Measurements from ENCODE around the gene BBOX1. TPM values are rescaled to one million over a fixed set of nuclear protein-coding genes. Genes with fewer than 3 reads are reported as not detected.

BBOX1 gene
- total RNA-seq, 1 donor from 2014 or later: not detected

- H3K36me3 Mint-ChIP-seq: peaks cover 10% of the 10 kb centered on the region
- peaks cover 23% of the 10 kb centered on the region for H3K4me1 Mint-ChIP-seq
- peaks cover 23% of the 10 kb centered on the region for H3K9me3 Mint-ChIP-seq
- no peak overlapping the region for H3K27ac Mint-ChIP-seq
- DNase-seq (ENCODE audit: low spot score in 2 of 2, unreplicated experiment in 2 of 2): no peak
- no peak for TF ChIP-seq CTCF (IDR thresholded peaks at IDR 0.05; ENCODE audit: unreplicated experiment)
- H3K4me3 Mint-ChIP-seq: no peak overlapping the region
- peaks cover 9% of the 10 kb centered on the region for H3K27me3 Mint-ChIP-seq (ENCODE audit: low read depth)
Observed at GRCh38 chr11:27052668-27053067, 12.1 kb downstream of the BBOX1 start.

GRCh38 chr11:27055065-27055682, 14.6 kb downstream of the BBOX1 start:
- H3K4me3 Mint-ChIP-seq: no peak overlapping the region
- peak overlapping the region; percentile 11 for H3K27ac Mint-ChIP-seq
- DNase-seq (ENCODE audit: low spot score in 2 of 2, unreplicated experiment in 2 of 2): no peak
- H3K9me3 Mint-ChIP-seq: peaks cover 14% of the 10 kb centered on the region
- H3K4me1 Mint-ChIP-seq: peaks cover 26% of the 10 kb centered on the region
- TF ChIP-seq CTCF (IDR thresholded peaks at IDR 0.05; ENCODE audit: unreplicated experiment): no peak
- peaks cover 8% of the 10 kb centered on the region for H3K36me3 Mint-ChIP-seq
- H3K27me3 Mint-ChIP-seq (ENCODE audit: low read depth): peaks cover 20% of the 10 kb centered on the region

GRCh38 chr11:27057091-27057780, 16.6 kb downstream of the BBOX1 start:
- H3K27me3 Mint-ChIP-seq (ENCODE audit: low read depth): peaks cover 24% of the 10 kb centered on the region

GRCh38 chr11:27058456-27058855, 17.8 kb downstream of the BBOX1 start:
- peaks cover 24% of the 10 kb centered on the region for H3K27me3 Mint-ChIP-seq (ENCODE audit: low read depth)
- H3K27ac Mint-ChIP-seq: no peak overlapping the region
- H3K9me3 Mint-ChIP-seq: peaks cover 5% of the 10 kb centered on the region
- H3K4me3 Mint-ChIP-seq: no peak overlapping the region
- TF ChIP-seq CTCF (IDR thresholded peaks at IDR 0.05; ENCODE audit: unreplicated experiment): no peak
- DNase-seq (ENCODE audit: low spot score in 2 of 2, unreplicated experiment in 2 of 2): no peak
- H3K36me3 Mint-ChIP-seq: peaks cover 9% of the 10 kb centered on the region
- H3K4me1 Mint-ChIP-seq: peaks cover 27% of the 10 kb centered on the region

More at GRCh38 chr11:27057091-27057780, 16.6 kb downstream of the BBOX1 start:
- TF ChIP-seq CTCF (IDR thresholded peaks at IDR 0.05; ENCODE audit: unreplicated experiment): no peak
- Mint-ChIP-seq H3K4me1 (peaks cover 33% of the 10 kb centered on the region), H3K9me3 (peaks cover 5% of the 10 kb centered on the region), H3K4me3 (no peak overlapping the region), H3K36me3 (peaks cover 9% of the 10 kb centered on the region), H3K27ac (no peak overlapping the region)
- DNase-seq (ENCODE audit: low spot score in 2 of 2, unreplicated experiment in 2 of 2): no peak

GRCh38 chr11:27059431-27059830, 18.8 kb downstream of the BBOX1 start:
- H3K27ac Mint-ChIP-seq: no peak overlapping the region
- no peak overlapping the region for H3K4me3 Mint-ChIP-seq
- TF ChIP-seq CTCF (IDR thresholded peaks at IDR 0.05; ENCODE audit: unreplicated experiment): no peak
- H3K27me3 Mint-ChIP-seq (ENCODE audit: low read depth): peaks cover 27% of the 10 kb centered on the region
- peaks cover 5% of the 10 kb centered on the region for H3K9me3 Mint-ChIP-seq
- H3K36me3 Mint-ChIP-seq: peaks cover 9% of the 10 kb centered on the region
- H3K4me1 Mint-ChIP-seq: peaks cover 32% of the 10 kb centered on the region
- DNase-seq (ENCODE audit: low spot score in 2 of 2, unreplicated experiment in 2 of 2): no peak

Measured in mesothelial cell of epicardium (in vitro differentiated cells).